WTC11 (cell line): ENCODE measurements around the gene CHTF18.

Experiments
- CBFB ChIP-seq: sonication (generic); formaldehyde crosslinking; IDR thresholded peaks from 2 replicates; pipeline ENCODE4 v1.8.1; 2022; ENCODE audit warnings: mild to moderate bottlenecking, low read depth, missing genetic modification reagents
- CTCF ChIP-seq: fragments of 200-600 bp; IDR thresholded peaks from 2 replicates; pipeline ENCODE4 v1.8.0; 2022; ENCODE audit warnings: antibody characterized with exemption
- NFYB ChIP-seq: sonication (generic); formaldehyde crosslinking; conservative IDR thresholded peaks from 2 replicates; pipeline ENCODE4 v1.8.0; 2022; ENCODE audit warnings: low read depth, missing genetic modification reagents
- ZNF138 ChIP-seq: sonication (generic); formaldehyde crosslinking; conservative IDR thresholded peaks from 2 replicates; pipeline ENCODE4 v1.8.1; 2022; ENCODE audit warnings: mild to moderate bottlenecking, moderate library complexity, missing genetic modification reagents

GRCh38 chr16:795580-796229 lies 7.3 kb downstream of the CHTF18 start:
- TF ChIP-seq CTCF (no peak), CBFB (CRISPR knock-in tag) (no peak), ZNF138 (CRISPR knock-in tag) (no peak), NFYB (CRISPR knock-in tag) (no peak)
